ENCODE data around the gene RAB11FIP4.

DNA sequence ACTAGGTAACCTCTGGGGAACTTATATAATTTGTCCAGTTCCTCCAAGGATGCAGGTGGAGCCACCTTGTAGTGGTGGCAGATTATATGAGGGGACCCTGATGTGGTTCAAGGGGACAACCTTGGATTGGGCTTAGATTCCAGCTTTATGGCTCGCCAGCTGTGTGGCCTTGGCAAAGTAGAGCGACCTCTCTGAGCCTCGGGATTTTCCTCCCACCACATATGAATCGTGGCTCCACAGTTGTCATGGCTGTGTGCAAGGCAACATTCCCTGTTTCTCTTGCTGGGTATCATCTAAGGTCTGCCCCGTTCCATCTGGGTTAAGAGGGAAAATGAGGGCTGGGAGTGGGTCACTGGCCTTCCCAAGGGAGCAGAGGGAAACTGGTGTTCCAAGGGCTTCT, 104.6 kb downstream of the RAB11FIP4 start:
- TF ChIP-seq POLR2AphosphoS5 (IDR thresholded peaks at IDR 0.05; ENCODE audit: low read depth) = no peak
- TF ChIP-seq, protein P1, sequence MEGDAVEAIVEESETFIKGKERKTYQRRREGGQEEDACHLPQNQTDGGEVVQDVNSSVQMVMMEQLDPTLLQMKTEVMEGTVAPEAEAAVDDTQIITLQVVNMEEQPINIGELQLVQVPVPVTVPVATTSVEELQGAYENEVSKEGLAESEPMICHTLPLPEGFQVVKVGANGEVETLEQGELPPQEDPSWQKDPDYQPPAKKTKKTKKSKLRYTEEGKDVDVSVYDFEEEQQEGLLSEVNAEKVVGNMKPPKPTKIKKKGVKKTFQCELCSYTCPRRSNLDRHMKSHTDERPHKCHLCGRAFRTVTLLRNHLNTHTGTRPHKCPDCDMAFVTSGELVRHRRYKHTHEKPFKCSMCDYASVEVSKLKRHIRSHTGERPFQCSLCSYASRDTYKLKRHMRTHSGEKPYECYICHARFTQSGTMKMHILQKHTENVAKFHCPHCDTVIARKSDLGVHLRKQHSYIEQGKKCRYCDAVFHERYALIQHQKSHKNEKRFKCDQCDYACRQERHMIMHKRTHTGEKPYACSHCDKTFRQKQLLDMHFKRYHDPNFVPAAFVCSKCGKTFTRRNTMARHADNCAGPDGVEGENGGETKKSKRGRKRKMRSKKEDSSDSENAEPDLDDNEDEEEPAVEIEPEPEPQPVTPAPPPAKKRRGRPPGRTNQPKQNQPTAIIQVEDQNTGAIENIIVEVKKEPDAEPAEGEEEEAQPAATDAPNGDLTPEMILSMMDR (IDR thresholded peaks at IDR 0.05; ENCODE audit: insufficient read depth, low read length) = no peak
